ENCODE results near the gene D2HGDH.
"Not testable (repeated sequence)": the region's sequence is repeated elsewhere in the genome, so short reads cannot be mapped to it uniquely, and the experiment has no call there.

Gene D2HGDH

GRCh38 chr2:241801611-241802420 lies 67.4 kb downstream of the D2HGDH start:
- no peaks in the 10 kb centered on the region for H3K36me3 ChIP-seq (ENCODE audit: low read depth)
- H3K27me3 ChIP-seq (ENCODE audit: insufficient read depth, poor library complexity, severe bottlenecking), result peaks cover 9% of the 10 kb centered on the region
- H3K9me3 ChIP-seq (ENCODE audit: severe bottlenecking), result no peaks in the 10 kb centered on the region
- ATAC-seq (ENCODE audit: low read depth) (no peak), DNase-seq (ENCODE audit: low spot score) (no peak)
- no peak overlapping the region for H3K4me3 ChIP-seq (ENCODE audit: severe bottlenecking)
- H3K27ac ChIP-seq (ENCODE audit: poor library complexity, severe bottlenecking), result no peak overlapping the region
- H3K4me1 ChIP-seq (ENCODE audit: insufficient read depth, poor library complexity, severe bottlenecking), result no peaks in the 10 kb centered on the region
- TF ChIP-seq CTCF (IDR thresholded peaks at IDR 0.05; ENCODE audit: poor library complexity, severe bottlenecking), result no peak

GRCh38 chr2:241802421-241803318 lies 68.2 kb downstream of the D2HGDH start:
- DNase-seq (ENCODE audit: low spot score) (no peak), ATAC-seq (ENCODE audit: low read depth) (no peak)
- no peak overlapping the region for H3K4me3 ChIP-seq (ENCODE audit: severe bottlenecking)
- H3K4me1 ChIP-seq (ENCODE audit: insufficient read depth, poor library complexity, severe bottlenecking), result no peaks in the 10 kb centered on the region
- H3K9me3 ChIP-seq (ENCODE audit: severe bottlenecking), result no peaks in the 10 kb centered on the region
- H3K27ac ChIP-seq (ENCODE audit: poor library complexity, severe bottlenecking), result no peak overlapping the region
- no peaks in the 10 kb centered on the region for H3K36me3 ChIP-seq (ENCODE audit: low read depth)
- H3K27me3 ChIP-seq (ENCODE audit: insufficient read depth, poor library complexity, severe bottlenecking), result peaks cover 9% of the 10 kb centered on the region
- no peak for TF ChIP-seq CTCF (IDR thresholded peaks at IDR 0.05; ENCODE audit: poor library complexity, severe bottlenecking)

GRCh38 chr2:241803387-241804325 lies 69.2 kb downstream of the D2HGDH start:
- peak; percentile 69 for ATAC-seq (ENCODE audit: low read depth)
- Histone ChIP-seq H3K9me3 (ENCODE audit: severe bottlenecking) (no peaks in the 10 kb centered on the region), H3K4me3 (ENCODE audit: severe bottlenecking) (peak overlapping the region; percentile 28), H3K27me3 (ENCODE audit: insufficient read depth, poor library complexity, severe bottlenecking) (peaks cover 9% of the 10 kb centered on the region), H3K4me1 (ENCODE audit: insufficient read depth, poor library complexity, severe bottlenecking) (no peaks in the 10 kb centered on the region), H3K27ac (ENCODE audit: poor library complexity, severe bottlenecking) (no peak overlapping the region), H3K36me3 (ENCODE audit: low read depth) (no peaks in the 10 kb centered on the region)
- no peak for TF ChIP-seq CTCF (IDR thresholded peaks at IDR 0.05; ENCODE audit: poor library complexity, severe bottlenecking)
- no peak for DNase-seq (ENCODE audit: low spot score)

GRCh38 chr2:241804326-241805229 lies 70.1 kb downstream of the D2HGDH start:
- H3K27me3 ChIP-seq (ENCODE audit: insufficient read depth, poor library complexity, severe bottlenecking), result peaks cover 9% of the 10 kb centered on the region
- no peaks in the 10 kb centered on the region for H3K9me3 ChIP-seq (ENCODE audit: severe bottlenecking)
- DNase-seq (ENCODE audit: low spot score) (no peak), ATAC-seq (ENCODE audit: low read depth) (0 out of 3 replicates have a peak, but pooled peaks have one; percentile 4)
- H3K27ac ChIP-seq (ENCODE audit: poor library complexity, severe bottlenecking), result no peak overlapping the region
- H3K36me3 ChIP-seq (ENCODE audit: low read depth), result no peaks in the 10 kb centered on the region
- TF ChIP-seq CTCF (IDR thresholded peaks at IDR 0.05; ENCODE audit: poor library complexity, severe bottlenecking), result no peak
- no peak overlapping the region for H3K4me3 ChIP-seq (ENCODE audit: severe bottlenecking)
- H3K4me1 ChIP-seq (ENCODE audit: insufficient read depth, poor library complexity, severe bottlenecking), result no peaks in the 10 kb centered on the region

GRCh38 chr2:241806217-241806616 lies 71.8 kb downstream of the D2HGDH start:
- not testable (repeated sequence) for H3K4me1 ChIP-seq (ENCODE audit: insufficient read depth, poor library complexity, severe bottlenecking); H3K36me3 ChIP-seq (ENCODE audit: low read depth); ATAC-seq (ENCODE audit: low read depth); H3K27me3 ChIP-seq (ENCODE audit: insufficient read depth, poor library complexity, severe bottlenecking); H3K9me3 ChIP-seq (ENCODE audit: severe bottlenecking); DNase-seq (ENCODE audit: low spot score); H3K4me3 ChIP-seq (ENCODE audit: severe bottlenecking); H3K27ac ChIP-seq (ENCODE audit: poor library complexity, severe bottlenecking)

All from RWPE2 (cell line).